ENCODE data around the gene KCTD20.
"Not testable (repeated sequence)": the region's sequence is repeated elsewhere in the genome, so short reads cannot be mapped to it uniquely, and the experiment has no call there.

KCTD20 gene

GRCh38 chr6:36444470-36444869 is 1.7 kb downstream of the KCTD20 start:
- DNase-seq (ENCODE audit: low read depth), result peak; percentile 94

- DNase-seq (ENCODE audit: low read depth), result no peak
Measured at GRCh38 chr6:36445621-36446020, 2.8 kb downstream of the KCTD20 start.

DNA sequence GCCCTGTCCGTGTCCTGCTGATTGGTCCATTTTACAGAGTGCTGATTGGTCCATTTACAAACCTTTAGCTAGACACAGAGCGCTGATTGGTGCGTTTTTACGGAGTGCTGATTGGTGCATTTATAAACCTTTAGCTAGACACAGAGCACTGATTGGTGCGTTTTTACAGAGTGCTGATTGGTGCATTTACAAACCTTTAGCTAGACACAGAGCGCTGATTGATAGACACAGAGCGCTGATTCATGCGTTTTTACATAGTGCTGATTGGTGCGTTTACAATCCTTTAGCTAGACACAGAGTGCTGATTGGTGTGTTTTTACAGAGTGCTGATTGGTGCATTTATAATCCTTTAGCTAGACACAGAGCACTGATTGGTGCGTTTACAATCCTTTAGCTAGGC is 6.4 kb downstream of the KCTD20 start:
- DNase-seq (ENCODE audit: low read depth), result not testable (repeated sequence)

DNA sequence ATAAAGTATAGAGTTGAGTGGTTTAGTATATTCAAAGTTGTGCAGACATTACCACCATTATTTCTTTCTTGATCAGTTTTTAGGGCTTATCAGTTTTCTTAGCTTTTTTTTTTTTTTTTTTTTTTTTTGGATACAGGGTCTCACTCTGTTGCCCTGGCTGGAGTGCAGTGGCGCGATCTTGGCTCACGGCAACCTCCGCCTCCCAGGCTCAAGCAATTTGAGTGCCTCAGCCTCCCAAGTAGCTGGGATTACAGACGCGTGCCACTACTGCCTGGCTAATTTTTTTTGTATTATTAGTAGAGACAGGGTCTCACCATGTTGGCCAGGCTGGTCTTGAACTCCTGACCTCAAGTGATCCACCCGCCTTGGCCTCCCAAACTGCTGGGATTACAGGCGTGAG is 10.1 kb downstream of the KCTD20 start:
- DNase-seq (ENCODE audit: low read depth), result not testable (repeated sequence)

DNA sequence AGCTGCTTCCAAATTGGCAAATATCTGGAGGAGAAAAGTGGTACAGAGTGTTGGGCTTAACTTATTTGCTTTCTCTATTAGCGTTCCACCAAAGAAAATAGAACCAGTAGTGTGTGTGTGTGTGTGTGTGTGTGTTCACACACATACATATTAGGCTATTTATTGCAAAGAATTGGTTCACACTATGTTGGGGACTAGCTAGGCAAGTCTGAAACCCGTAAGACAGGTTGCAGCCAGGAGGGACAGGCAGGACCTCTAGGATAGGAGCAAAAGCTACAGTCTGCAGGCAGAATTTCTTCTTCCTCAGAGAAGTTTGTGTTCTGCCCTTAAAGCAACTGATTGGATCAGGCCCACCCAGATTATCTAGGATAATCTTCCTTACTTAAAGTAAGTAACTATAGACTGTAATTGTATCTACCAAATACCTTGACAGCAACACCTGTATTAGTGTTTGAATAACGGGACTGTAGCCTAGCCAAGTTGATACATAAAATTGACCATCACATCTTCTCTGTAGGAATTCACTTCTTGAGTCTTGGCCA is 12.8 kb downstream of the KCTD20 start:
- DNase-seq (ENCODE audit: low read depth), result no peak

GRCh38 chr6:36459501-36459900 is 16.7 kb downstream of the KCTD20 start:
- no peak for DNase-seq (ENCODE audit: low read depth)

GRCh38 chr6:36460916-36461315 is 18.1 kb downstream of the KCTD20 start:
- no peak for DNase-seq (ENCODE audit: low read depth)

GRCh38 chr6:36461646-36462045 is 18.8 kb downstream of the KCTD20 start:
- DNase-seq (ENCODE audit: low read depth), result no peak

DNA sequence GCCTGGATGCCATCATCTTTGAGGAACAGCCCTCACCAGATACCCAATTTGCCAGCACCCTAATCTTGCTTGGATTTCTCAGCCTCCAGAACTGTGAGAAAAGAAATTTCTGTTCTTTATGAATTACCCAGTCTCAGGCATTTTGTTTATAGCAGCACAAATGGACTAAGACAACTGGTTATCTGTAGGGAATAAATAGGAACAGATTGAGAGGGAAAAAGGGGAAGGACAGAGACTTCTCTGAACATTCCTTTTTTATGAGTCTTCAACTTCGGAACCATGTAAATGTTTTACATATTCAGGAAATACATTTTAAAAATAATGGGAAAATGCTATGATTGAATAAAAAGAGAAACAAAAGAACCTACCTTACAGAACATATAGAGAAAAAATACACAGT is 20.9 kb downstream of the KCTD20 start:
- DNase-seq (ENCODE audit: low read depth), result peak; percentile 47

GRCh38 chr6:36464233-36464632 is 21.4 kb downstream of the KCTD20 start:
- DNase-seq (ENCODE audit: low read depth), result no peak

- no peak for DNase-seq (ENCODE audit: low read depth)
Measured at GRCh38 chr6:36467625-36468024, 24.8 kb downstream of the KCTD20 start.

DNA sequence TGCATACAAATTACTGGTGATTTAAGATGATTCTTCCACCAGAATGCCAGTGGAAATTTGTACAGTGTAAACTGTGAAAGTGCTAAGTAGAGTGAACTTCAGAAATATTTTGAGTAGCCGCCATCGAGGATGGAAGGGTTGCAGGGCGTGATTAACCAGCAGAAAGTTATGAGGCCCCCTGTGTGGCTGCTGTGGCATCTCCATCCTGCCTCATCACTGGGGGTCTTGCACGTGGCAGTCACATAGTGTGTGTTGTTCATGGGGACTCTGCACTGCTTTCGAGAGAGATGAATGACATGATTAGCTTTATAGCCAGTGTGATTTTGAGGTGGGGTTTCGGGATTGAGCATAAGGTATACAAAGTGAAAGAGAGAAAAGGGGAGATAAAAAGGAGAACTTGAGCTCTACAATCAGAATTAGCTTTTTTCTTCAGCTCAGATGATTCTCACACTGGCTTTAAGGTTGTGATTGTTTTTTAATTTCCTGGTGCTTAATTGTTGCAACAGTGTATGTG is 26.4 kb downstream of the KCTD20 start:
- no peak for DNase-seq (ENCODE audit: low read depth)

GRCh38 chr6:36469946-36470345 is 27.1 kb downstream of the KCTD20 start:
- no peak for DNase-seq (ENCODE audit: low read depth)

DNA sequence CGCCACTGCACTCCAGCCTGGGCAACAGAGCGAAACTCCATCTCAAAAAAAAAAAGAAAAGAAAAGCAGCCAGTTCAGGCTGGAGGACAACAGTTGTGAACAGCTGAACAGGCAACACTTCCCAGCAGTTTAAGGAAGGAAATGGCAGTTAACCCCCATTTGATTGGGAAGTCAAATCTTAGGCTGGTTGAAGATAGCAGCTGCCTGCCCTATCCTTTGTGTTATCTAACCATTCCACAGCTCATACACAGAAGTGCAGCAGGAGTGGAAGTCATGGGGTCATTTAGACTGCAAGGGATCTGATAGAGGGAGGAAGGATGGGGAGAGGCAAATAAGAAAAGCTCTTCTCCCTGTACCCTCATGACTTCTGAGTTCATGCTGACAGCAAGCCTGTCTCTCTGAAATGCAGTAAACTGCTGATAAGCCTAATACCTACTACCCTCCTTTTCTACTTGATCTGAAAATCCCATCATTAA is 35.3 kb downstream of the KCTD20 start:
- no peak for DNase-seq (ENCODE audit: low read depth)

- DNase-seq (ENCODE audit: low read depth), result no peak
Measured at GRCh38 chr6:36479256-36479655, 36.5 kb downstream of the KCTD20 start.

DNA sequence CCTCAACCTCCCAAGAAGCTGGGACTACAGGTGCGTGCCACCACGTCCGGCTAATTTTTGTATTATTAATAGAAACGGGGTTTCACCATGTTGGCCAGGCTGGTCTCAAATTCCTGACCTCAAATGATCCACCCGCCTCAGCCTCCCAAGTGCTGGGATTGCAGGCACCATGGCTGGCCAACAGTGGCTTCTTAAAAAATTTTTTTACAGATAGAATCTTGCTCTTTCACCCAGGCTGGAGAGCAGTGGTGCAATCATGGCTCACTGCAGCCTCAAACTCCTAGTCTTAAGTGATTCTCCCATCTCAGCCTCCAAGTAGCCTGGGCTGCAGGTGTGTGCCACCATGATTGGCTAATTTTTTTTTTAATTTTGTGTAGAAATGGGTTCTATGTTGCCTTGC is 40.5 kb downstream of the KCTD20 start:
- not testable (repeated sequence) for DNase-seq (ENCODE audit: low read depth)

DNA sequence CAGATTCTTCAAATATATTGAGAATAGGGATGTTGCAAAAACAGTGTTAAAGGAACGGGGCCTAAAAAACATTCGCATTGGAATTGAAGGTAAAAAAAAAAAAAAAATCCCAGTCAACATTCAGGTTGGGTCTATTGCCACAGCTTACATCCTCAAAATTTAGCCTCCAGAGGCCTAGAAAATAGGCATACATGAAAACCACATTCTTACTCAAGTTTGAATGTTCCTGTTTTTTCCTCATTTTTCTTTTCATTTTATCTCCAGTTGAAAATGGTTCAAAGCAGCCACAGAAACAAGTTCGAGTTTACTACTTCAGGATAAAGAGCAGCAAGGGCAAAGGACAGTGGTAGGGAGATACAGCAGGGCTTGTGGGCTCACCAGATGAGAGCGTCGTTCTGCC is 41.9 kb downstream of the KCTD20 start:
- DNase-seq (ENCODE audit: low read depth), result no peak

- peak; percentile 56 for DNase-seq (ENCODE audit: low read depth)
Measured at GRCh38 chr6:36487698-36488097, 44.9 kb downstream of the KCTD20 start.

DNA sequence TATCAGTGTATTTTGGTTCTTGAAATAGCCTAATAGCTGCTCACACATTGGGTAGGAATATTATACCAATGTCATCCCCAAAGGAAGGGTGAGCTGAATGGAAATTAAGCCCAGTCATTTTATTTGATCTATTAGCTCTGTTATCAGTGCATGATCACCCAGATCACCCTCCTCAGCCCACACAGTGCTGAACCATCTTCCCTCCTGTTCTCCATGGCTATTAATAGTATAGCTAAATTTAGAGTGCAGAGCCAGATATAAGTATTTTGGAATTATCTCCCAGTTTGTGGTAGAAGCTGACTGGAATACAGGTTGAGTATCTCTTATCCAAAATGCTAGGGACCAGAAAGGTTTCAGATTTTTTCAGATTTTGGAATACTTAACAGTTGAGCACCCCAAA is 45.4 kb downstream of the KCTD20 start:
- no peak for DNase-seq (ENCODE audit: low read depth)

DNA sequence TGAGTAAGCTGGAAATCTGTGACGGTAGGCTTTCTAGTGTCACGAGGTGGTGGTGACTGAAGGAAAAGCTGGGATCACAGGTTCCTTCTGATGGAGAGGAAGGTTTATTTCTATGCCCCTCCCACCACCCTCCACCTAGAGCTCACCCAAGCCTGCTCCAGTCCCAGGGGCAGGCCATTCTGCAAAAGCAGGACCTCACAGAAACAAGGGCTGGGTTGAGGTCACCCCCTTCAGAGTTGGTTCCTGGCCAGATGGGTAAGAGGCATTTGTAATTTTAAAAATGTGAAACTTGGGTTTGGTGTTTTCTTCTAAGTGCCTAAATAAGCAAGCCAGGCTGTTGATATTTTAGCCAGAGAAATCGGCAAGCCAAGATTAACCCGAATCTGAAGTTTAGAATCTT is 46.6 kb downstream of the KCTD20 start:
- DNase-seq (ENCODE audit: low read depth), result no peak

DNA sequence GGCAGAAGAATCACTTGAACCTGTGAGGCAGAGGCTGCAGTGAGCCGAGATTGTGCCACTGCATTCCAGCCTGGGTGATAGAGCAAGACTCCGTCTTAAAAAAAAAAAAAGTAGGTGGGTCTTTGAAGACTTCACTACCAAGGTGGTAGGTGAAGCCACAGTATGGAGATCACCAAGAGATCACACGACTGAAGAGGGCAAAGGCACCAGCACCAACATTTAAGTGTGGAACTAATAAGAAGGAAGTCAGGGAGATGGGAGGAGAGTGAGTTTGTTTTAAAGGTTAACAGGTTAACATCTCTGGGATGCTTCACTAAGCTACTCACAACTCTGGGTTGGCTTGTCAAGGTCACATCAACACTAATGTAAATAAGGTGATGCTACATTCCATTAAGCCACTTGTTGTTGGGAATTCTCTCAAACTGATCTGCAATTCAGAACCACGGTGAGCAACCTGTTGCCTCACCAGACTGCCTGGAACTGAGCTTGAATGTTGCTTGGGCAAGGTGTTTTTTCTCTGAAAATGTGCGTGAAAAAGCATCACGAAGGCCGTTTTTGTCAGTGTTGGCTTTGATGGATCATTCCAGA is 48.7 kb downstream of the KCTD20 start:
- peak; percentile 39 for DNase-seq (ENCODE audit: low read depth)

GRCh38 chr6:36492092-36492491 is 49.3 kb downstream of the KCTD20 start:
- no peak for DNase-seq (ENCODE audit: low read depth)

GRCh38 chr6:36492621-36493020 is 49.8 kb downstream of the KCTD20 start:
- peak; percentile 12 for DNase-seq (ENCODE audit: low read depth)

- no peak for DNase-seq (ENCODE audit: low read depth)
Measured at GRCh38 chr6:36493319-36493718, 50.5 kb downstream of the KCTD20 start.
